Measurements from ENCODE around the gene OOSP1.
"Not testable (repeated sequence)": the region's sequence is repeated elsewhere in the genome, so short reads cannot be mapped to it uniquely, and the experiment has no call there.

OOSP1 gene, protein sequence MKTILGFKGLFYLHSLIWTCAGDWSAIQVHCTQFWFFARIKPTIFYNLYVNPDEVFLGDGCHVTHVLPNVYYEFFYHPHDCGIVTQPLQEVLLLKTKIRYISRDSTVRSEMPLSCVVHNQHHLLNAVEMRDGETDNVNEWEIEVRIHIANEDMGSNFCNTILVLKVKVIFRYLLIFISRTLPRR

DNA sequence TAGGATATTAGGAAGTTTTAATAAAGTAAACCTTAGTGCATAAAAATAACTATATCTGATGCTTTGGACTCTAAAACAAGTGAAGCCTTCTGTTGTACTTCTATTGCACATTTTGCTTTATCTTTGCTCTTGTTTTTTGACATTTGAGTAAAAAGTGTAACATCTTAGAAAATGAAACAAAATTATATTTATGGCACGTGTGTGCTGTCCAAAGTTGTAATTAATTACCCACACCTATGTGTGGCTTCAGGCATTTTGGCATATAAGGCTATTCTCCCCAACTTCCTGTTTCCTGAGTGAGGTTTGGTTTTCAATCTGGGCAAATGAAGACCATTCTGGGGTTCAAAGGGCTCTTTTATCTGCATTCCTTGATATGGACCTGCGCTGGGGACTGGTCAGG is at the start of gene OOSP1:
OOSP1 (plus strand) TSS at position 301 of the 400 bp plus-strand sequence; CDS start at position 324, 23 bp downstream.
- DNase-seq: no peak

DNA sequence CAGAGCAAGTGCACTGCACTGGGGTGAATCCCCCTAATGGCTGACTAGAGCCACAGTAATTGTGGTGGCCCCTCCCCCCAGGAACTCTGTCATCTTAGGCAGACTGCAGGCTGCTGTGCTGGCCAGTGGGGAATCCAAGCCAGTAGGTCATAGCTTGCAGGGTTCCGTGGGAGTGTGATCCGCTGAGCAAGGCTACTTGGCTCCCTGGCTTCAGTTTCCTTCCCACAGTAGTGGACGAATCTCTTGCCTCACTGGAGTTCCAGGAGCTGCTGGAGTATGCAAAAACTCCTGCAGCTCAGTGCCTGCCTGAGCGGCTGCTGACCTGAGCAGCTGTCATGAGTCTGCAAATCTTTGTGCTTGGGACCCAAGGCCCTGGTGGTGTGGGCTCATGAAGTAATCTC is 46.5 kb upstream of the OOSP1 start:
- no peak for DNase-seq

DNA sequence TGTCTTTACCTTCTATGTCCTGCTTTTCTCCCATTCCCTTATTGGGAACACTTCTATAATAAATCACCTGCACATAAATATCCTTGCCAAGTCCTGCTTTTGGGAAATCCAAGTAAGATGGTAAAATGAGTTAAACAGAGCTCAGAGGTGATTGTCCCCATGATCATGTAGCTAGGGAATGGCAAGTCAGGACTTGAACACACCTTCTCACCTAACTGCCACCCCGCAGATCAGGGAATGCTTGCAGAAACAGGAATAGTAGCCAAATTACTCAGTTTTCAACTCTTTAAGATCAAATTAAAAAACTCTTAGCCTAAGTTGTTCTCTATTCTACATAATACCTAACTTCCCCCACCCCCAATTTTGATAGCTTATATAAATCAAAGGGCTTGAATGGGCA is 43.6 kb upstream of the OOSP1 start:
- DNase-seq: no peak

DNA sequence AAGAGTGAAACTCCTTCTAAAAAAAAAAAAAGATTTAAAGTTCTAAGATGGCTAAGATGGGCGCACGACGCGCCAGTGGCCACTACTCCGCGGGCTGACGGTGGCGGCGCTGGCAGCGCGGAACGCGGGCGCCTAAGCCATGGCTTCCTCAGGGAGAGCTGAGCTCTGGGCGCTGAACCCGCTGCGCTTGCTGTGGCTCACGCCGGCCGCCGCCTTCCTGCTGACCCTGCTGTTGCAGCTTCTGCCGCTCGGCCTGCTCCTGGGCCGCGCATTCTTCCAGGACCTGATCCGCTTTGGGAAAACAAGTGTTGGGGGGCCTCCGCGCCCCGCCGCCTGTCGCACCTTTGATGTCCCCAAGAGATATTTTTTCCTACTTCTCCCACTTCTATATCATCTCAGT is 40.2 kb upstream of the OOSP1 start:
- no peak for DNase-seq

DNA sequence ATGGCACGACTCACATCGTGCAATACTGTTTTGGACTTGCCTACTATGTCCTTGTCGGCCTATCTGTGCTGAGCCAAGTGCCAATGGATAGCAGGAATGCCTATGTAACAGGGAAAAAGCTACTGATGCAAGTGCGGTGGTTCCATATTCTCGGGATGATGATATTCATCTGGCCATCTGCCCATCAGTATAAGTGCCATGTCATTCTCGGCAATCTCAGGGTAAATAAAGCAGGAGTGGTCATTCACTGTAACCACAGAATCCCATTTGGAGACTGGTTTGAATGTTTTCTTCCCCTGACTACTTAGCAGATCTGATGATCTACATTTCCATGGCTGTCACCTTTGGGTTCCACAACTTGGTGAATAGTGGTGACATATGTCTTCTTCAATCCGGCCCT is 39.6 kb upstream of the OOSP1 start:
- no peak for DNase-seq

DNA sequence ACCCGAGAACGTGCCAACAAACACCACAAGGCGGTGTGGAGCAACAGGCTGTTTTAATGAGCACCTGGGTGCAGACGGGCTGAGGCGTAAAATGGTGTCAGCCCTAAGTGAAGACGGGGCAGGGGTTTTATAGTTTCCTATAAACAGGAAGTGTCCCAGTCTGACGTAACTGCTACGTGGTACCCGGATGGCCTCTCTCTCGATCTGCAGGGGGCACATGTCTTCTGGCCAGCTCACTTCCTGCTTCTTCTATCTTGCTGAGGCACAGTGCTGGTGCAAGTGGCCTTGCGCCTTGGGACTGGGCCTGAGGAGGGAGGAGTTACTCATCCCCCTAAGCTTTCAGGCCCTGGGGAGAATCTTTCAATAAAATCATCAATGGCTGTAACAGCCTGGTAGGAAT is 38.7 kb upstream of the OOSP1 start:
- DNase-seq: no peak

DNA sequence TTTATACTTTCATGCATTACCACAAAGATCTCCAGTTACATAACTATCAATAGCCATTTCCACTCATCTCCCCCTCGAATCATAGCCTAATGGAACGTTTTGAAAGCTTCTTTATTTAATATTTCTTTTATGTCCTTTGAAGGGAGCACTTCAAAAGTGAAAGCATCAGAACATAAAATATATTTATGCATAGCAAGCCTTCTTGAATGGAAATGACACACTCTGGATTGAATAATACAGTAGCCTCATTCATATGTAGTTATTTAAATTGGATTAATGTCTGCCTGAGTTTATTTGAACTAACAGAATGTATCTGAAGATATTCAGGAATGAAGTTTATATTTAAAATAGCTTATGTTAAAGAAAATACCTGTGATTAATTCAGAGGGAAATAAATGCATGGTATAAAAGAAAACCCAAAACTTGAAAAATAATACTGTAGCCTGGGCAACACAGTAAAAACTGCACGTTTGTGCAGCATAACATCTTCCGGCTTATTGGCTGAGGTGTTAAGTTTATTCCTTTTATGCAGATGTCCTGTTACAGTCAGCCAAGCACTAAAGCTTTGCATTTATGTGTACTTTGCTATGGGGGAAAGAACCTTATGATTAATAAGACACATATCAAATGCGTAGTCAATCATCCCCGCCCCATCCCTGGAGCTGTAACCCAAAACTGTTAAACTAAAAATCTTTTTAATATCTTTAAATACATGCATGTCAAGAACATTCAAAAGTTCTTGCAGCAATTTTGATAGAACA is 37.7 kb upstream of the OOSP1 start:
- DNase-seq: no peak

DNA sequence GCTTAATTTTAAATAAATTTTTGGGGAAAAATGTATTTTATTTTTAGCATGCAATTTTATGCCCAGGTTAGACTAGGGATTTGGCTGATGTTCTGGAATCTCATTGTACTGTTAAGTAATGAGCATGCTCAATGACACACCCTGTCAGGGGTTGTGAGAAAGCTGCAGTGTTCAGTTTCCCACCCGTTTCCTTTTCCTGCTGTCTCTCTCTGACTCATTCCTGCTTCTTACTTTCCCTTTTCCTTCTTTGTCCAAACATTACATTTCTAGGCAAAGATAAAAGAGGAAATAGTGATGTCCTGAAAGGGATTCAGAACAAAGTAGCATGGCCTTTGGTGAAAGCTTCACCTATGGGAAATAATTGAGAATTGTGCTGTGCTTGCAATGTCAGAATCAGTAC is 36.9 kb upstream of the OOSP1 start:
- no peak for DNase-seq

DNA sequence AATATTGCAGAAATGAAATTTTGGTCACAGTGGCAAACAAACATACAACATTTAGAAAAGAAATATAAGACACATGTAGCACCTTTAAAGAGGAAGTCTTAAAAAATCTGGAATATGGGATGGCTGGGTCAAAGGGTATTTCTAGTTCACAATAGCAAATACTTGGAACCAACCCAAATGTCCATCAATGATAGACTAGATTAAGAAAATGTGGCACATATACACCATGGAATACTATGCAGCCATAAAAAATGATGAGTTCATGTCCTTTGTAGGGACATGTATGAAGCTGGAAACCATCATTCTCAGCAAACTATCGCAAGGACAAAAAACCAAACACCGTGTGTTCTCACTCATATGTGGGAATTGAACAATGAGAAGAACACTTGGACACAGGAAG is 34.7 kb upstream of the OOSP1 start:
- DNase-seq: not testable (repeated sequence)

DNA sequence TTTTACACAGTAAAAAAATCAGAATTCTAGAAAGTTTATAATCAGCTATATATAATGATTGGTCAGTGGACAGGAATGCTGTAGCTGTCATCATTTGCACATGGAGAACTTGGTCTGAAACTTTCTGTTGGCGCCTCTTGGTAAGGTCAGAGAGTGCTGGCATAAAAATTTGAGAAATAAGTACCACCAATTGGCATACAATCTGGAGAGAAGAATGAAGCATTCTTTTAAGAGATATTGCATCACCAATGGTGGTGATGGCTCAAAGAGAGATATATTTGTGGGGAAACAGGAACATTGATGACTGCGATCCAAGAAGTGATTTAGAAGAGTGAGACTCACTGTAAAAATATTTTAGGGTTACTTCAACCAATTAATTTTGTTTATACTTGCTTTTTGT is 19.8 kb upstream of the OOSP1 start:
- no peak for DNase-seq

DNA sequence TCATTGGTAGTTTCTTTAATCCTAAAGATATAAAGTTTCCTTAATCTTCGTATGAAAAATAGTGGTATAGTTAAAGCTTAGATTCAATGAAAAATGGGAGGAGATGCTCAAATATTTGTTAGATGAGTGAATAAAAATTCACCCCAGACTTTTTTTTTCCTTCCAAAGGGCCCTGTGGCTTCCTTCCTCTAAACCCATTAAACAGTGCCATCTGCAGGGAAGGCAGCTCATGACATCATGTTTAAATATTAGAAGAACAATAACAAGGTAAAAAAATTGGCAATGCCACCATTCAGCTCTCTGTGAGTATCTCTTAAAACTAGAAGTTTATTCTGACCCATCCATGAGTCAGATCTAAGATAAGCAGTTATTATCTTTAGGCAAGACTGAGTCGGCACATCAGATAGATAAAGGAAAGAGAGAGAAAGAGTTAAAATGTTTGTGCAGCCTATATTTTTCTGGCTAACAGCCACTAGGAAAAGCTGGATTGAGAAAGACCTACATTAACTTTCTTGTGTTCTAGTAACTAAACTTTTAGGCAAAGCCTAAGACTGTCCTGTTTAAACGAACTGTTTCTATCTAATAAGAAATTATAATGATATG is 19.1 kb upstream of the OOSP1 start:
- no peak for DNase-seq

DNA sequence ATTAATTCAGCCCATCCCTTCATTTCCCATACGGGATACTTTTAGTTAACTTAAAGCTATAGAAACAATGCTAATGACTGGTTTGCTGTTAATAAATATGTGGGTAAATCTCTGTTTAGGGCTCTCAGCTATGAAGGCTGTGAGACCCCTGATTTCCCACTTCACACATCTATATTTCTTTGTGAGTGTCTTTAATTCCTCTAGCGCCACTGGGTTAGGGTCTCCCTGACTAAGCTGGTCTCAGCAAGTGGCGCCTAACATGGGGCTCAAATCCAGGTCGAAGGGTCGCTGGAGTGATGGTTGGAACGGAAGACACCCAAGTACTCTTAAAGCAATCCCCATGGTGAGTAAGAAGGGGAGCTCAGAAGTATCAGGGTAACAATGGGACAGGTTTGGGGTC is 14.4 kb upstream of the OOSP1 start:
- no peak for DNase-seq

DNA sequence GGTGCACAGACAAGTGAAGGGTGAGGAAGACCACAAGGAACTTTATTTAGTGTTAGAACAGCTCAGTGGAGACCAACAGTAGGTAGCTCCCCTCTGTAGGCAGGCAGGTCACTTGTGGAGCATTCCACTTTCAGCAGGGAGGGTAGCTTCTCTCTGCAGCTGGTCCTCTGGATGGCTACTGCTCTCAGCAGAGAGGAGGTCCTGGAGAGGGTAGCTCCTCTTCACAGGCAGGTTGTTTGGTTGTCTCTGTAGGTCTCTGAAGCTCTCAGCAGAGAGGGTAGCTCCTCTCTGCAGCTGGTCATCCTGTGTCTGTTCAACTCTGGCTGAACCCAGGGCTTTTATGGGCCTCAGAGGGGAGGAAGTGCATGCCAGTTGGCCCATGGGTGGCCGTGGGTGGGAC is 6.5 kb upstream of the OOSP1 start:
- DNase-seq: no peak

DNA sequence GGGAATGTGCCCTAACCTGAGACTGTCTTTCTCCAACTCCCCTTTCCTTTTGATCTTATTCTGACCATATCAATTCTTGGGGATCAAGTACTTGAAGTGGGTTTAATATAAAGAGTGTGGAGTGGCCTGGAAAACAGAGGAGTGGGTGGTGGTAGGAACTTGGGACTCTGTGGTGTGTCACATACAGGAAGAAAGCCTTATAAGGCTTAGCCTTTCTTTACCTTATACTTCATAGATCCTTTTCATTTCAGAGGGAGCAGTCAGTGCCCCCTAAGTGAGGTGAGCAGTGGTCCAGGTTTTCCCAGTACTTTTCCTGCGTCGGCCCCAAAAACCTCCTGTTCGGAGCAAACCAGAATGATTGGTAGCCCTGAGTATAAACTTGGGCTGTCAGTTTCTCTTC is 486 bp downstream of the OOSP1 start:
- no peak for DNase-seq

DNA sequence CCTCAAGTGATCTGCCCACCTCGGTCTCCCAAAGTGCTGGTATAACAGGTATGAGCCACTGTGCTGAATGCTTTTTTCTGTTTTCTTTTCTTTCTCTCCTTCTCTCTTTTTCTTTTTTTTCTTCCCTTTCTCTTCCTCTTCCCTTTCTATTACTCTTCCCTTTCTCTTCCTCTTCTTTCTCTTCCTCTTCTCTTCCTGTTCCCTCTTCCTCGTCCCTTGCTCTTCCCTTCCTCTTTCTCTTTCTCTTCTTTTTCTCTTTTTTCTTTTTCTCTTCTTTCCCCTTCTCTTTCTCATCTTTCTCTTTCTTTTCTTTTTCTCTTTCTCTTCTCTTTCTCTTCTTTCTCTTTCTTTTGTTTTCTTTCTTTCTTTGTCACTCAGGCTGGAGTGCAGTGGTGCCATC is 1.2 kb downstream of the OOSP1 start:
- no peak for DNase-seq

DNA sequence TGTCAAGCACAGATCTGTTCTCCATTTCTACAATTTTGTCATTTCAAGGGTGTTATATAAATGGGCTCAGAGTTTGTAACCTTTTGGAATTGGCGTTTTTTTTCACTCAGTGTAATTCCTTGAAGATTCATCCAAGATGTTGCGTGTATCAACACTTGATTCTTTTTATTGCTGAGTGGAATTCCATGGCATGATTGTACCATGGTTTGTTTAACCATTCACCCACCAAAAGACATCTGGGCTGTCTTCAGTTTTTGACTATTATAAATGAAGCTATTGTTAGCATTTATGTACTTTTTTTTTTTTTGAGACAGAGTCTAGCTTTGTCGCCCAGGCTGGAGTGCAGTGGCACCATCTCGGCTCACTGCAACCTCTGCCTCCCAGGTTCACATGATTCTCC is 2.9 kb downstream of the OOSP1 start:
- no peak for DNase-seq

DNA sequence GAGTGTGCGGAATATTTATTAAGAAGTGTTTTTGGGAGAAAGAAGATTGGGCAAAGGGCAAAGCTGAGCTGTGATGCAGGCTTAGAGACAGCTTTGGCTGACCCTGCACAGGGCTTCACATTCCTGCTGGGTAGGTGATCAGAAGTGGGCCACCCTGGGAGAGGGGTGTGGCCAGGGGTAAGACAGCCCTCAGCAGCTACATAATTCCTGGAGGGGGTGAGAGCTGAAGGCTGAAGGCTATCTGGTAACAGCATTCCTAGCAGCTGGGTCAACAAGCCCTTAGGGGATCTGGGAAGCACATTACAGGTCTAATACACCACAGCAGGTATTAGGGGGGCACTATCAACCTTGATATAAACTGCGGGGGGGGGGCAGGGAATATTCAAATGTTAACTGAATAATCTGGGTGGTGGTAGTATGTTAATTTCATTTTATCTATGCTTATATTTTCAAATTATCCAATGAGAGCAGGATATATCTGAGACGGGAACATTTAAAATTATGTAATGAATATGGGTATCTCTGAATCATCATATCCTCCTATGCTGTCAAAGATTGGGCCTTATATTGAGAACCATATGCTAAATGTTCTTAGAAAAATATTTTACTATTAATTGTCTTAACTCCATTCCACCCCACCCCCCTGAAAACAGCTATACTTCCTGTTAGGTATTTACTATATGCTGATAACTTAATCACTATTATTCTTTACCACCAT is 5.9 kb downstream of the OOSP1 start:
- no peak for DNase-seq

DNA sequence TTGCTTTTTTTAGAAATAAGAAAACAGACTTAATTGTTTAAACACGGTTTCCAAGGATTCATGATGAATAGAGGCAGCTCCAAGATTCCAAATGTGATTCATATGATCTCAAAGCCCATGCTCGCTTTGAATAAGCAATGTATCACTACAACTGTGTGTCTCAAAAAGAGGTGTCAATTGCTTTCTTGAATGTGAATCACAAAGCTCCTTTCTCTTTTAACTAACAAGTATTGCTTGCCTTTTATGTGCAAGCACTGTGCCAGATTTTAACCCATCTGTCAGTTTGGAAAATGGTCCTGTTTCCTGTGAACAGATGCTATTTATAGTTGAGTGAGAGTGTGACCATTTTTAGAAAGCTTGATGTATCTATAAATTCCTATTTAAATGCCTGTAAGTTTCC is 6.5 kb downstream of the OOSP1 start:
- no peak for DNase-seq

DNA sequence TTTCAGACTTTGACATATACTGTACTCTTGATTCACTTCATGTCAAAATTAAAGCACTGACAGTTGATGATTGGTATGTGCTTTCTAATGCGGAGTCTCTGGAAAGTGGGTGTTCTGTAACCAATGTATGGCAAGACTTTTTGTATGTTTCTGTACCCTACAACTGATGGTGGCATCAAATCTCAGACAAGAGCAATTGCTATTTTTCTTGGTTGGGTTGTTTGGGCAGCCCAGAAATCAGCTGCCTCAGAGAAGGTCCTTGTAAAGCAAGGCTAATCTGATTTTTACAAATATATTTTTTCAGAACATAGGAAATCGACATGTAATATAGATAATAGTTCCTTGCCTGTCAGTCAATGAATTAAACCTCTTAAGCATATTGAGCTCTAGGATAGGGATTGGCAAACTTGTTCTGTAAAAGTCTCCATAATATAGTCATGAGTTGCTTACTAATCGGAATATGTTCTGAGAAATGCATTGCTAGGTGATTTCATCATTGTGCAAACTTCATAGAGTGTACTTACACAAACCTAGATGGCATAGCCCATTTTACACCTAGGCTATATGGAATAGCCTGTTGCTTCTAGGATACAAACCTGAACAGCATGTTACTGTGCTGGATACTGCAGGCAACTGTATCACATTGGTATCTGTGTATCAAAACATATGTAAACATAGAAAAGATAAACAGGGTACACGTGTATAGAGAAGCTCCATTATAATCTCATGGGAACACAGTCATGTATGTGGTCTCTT is 15.4 kb downstream of the OOSP1 start:
- DNase-seq: no peak

DNA sequence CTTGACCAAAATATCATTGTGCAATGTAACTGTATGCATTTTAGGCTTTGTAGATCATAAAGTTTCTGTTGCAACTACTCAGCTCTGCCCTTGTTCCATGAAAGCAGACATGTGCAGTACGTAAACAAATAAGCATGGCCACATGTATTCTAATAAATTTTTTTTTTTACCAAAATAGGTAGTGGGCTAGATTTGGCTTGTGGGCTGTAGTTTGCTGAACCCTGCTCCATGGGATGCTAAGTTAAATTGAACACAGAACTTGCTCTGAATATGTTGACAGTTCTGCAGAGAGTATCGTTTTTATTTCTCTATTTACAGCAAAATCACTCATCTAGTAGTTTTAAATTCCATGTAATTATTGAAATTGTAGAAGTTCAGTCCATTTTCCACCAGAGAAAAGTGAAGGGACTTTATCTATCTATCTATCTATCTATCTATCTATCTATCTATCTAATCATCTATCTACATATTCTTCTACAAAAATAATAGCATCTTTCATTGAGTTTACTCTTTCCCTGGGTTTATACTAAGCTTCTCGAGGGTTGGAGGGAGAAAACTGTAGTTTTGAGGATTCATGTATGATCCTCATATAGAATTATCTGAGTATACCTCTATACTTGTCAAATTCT is 16.1 kb downstream of the OOSP1 start:
- no peak for DNase-seq

DNA sequence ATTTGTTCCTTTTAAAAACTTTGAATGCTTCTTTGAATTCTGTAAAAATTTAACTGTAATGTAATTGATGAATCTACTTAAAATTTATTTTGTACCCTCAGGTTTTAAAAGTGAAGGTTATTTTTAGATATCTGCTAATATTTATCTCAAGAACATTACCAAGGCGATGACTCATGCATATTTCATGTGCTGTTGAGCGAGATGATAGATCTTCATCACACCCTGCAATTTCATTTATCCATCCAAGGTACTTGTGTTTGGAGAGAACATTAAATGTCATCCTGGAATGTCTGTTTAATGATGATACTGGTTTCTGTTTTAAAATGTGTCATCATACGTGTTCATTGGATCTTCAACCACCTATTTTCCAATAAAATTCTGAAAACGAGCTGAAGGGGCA is 18.9 kb downstream of the OOSP1 start:
- DNase-seq: no peak

DNA sequence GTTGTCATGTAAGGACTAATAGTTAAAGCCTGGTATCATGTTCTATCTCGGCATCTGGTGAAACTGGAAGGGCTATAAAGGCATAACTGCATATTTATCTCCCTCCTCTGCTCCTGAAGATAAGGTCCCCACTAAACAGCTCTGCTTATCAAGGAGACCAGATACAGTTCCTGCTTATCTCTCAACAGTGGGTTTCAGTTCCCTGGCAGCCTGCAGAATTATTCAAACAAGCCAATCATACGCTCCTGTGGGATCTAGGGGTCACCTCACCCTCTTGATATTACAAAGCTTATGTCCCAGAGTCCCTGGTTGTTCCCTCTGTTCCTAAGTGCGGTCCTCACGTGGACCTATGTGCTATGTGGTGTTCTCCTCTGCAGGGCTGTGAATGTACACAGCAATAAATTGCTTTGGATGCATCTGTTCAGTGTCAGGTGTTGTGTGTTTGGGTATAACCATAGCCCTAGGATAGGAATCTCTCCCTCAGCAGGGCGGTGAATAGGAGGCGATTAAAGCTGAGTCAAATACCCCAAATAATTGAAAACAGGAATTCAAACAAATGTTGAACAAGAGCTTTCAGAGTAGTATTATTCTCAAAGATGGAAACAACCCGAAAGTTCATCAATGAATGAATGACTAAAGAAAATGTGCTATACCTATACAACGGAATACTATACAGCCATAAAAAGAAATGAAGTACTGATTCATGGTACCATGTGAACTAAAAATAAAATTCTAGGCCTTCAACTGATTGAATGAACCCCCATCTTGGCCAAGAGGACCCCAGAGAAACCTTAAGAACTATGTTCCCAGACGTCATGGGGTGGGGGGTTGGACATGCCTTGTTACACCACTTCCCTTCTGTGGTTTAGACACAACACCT is 22.5 kb downstream of the OOSP1 start:
- DNase-seq: no peak
